B cell (primary cell): ENCODE measurements around the gene SLC2A2.

Source experiments
- CTCF ChIP-seq: fragments of 200-600 bp; IDR thresholded peaks from one replicate; pipeline ENCODE4 v1.8.0; 2022; ENCODE audit warnings: antibody characterized with exemption, mild to moderate bottlenecking
- EZH2 ChIP-seq: IDR thresholded peaks from 2 replicates; pipeline ENCODE4 v1.6.1; 2012; ENCODE audit warnings: borderline replicate concordance, low read depth, mild to moderate bottlenecking, moderate library complexity, low read length; ENCODE audit not compliant: insufficient read depth, poor library complexity, severe bottlenecking

- no peak for TF ChIP-seq CTCF
- no peak for TF ChIP-seq EZH2
Observed at GRCh38 chr3:171026597-171027293, at the start of gene SLC2A2.
